Measurements from ENCODE around the gene TBL3. TPM values are rescaled to one million over a fixed set of nuclear protein-coding genes. Genes with fewer than 3 reads are reported as not detected.

TBL3 gene
- total and polyA plus RNA-seq, 2 of the 8 experiments (the other 6 are each of a cell fraction or from before 2014, with no cell fraction given) = 65.8 to 137 TPM

DNA sequence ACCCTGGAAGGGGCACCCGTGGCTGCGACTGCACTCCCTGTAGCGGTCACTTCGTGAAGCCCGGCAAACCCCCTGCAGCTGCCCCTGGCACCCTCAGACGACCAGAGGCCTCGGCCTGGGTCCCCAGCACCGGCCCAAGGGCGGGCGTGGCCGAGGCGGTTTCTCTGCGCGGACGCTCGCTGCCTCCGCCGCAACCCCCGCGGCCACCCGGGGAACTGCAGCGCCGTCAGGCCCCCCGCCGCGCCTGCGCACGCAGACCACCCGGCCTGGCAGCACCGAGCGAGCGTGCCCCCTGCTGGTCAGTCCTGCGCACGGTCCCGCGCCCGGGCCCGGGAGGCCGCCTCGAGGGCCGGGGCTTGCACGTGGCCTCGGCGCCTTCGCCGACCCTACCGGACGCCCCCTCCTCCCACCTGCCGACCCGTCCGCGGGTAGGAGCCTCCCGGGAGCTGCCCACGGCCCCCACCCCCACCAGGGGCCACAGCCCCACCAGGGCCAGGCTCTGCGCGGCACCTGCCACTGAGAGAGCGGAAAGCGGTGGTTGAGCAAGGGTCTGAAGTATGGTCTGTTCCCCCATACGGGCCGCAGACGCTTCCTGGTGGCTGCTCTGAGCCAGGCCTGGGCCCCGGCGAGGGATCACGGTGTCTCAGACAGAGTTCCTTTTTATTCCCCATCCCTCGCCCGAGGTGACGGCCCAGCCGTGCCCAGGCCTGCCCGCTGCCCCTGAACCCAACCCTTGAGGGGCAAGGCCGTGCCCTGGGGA, 42.1 kb upstream of the TBL3 start (continued):
- TF ChIP-seq SIRT6 (IDR thresholded peaks at IDR 0.05; ENCODE audit: low read length) = no peak
- TF ChIP-seq, protein P1, sequence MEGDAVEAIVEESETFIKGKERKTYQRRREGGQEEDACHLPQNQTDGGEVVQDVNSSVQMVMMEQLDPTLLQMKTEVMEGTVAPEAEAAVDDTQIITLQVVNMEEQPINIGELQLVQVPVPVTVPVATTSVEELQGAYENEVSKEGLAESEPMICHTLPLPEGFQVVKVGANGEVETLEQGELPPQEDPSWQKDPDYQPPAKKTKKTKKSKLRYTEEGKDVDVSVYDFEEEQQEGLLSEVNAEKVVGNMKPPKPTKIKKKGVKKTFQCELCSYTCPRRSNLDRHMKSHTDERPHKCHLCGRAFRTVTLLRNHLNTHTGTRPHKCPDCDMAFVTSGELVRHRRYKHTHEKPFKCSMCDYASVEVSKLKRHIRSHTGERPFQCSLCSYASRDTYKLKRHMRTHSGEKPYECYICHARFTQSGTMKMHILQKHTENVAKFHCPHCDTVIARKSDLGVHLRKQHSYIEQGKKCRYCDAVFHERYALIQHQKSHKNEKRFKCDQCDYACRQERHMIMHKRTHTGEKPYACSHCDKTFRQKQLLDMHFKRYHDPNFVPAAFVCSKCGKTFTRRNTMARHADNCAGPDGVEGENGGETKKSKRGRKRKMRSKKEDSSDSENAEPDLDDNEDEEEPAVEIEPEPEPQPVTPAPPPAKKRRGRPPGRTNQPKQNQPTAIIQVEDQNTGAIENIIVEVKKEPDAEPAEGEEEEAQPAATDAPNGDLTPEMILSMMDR (IDR thresholded peaks at IDR 0.05; ENCODE audit: control extremely low read depth in 1 of 3, insufficient read depth in 1 of 3, low read depth in 1 of 3, low read length in 3 of 3) = peak; percentile 87 to 99 (median 89)
- 0 out of 2 replicates have a peak, but pooled peaks have one; percentile 26 for TF ChIP-seq TAF1 (IDR thresholded peaks at IDR 0.05; ENCODE audit: low read depth, low read length)
- no peak for TF ChIP-seq SAP30 (IDR thresholded peaks at IDR 0.05; ENCODE audit: insufficient read depth, insufficient replicate concordance, low read length)
- peak; percentile 31 to 95; a peak in 2 of 4 replicates for TF ChIP-seq HDAC2 (IDR thresholded peaks at IDR 0.05; ENCODE audit: borderline replicate concordance in 1 of 2, low read depth in 2 of 2, low read length in 2 of 2)
- no peak for TF ChIP-seq BACH1 (IDR thresholded peaks at IDR 0.05; ENCODE audit: low read length)
- TF ChIP-seq KDM1A (IDR thresholded peaks at IDR 0.05; ENCODE audit: borderline replicate concordance, low read length) = peak; percentile 82; the same call in 1 of the 2 replicates
- peak in 1 of 2 experiments; percentile 60; a peak in 1 of 3 replicates for TF ChIP-seq EP300 (IDR thresholded peaks at IDR 0.05; ENCODE audit: borderline replicate concordance in 1 of 2, low read depth in 2 of 2, low read length in 2 of 2)
- peak; percentile 22; the same call in 1 of the 2 replicates for TF ChIP-seq RBBP5 (IDR thresholded peaks at IDR 0.05; ENCODE audit: borderline replicate concordance, low read depth, low read length)
- TF ChIP-seq NRF1 (IDR thresholded peaks at IDR 0.05; ENCODE audit: low read depth, low read length) = peak; percentile 56
- TF ChIP-seq, protein P2, sequence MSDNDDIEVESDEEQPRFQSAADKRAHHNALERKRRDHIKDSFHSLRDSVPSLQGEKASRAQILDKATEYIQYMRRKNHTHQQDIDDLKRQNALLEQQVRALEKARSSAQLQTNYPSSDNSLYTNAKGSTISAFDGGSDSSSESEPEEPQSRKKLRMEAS (IDR thresholded peaks at IDR 0.05) = peak; percentile 100
- no peak for TF ChIP-seq BRCA1 (IDR thresholded peaks at IDR 0.05; ENCODE audit: low read depth, low read length)
- TF ChIP-seq FOSL1 (IDR thresholded peaks at IDR 0.05; ENCODE audit: insufficient read depth, low read depth, low read length) = no peak
- TF ChIP-seq, protein P3, sequence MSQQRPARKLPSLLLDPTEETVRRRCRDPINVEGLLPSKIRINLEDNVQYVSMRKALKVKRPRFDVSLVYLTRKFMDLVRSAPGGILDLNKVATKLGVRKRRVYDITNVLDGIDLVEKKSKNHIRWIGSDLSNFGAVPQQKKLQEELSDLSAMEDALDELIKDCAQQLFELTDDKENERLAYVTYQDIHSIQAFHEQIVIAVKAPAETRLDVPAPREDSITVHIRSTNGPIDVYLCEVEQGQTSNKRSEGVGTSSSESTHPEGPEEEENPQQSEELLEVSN (IDR thresholded peaks at IDR 0.05) = peak; percentile 99
- 0 out of 4 replicates have a peak, but pooled peaks of 1 of the 2 experiments have one; percentile 43 for TF ChIP-seq SIN3A (conservative IDR thresholded peaks at IDR 0.05 in 1 of 2, IDR thresholded peaks at IDR 0.05 in 1 of 2; ENCODE audit: low read depth in 1 of 2, low read length in 2 of 2)
- TF ChIP-seq TEAD4 (IDR thresholded peaks at IDR 0.05; ENCODE audit: low read depth, low read length) = peak; percentile 28; the same call in 1 of the 2 replicates
- no peak for TF ChIP-seq KDM5A (IDR thresholded peaks at IDR 0.05; ENCODE audit: low read length)
- TF ChIP-seq RFX5 (IDR thresholded peaks at IDR 0.05; ENCODE audit: borderline replicate concordance, low read depth, low read length) = no peak
- TF ChIP-seq CBX5 (IDR thresholded peaks at IDR 0.05; ENCODE audit: low read depth, low read length) = no peak

Measured in H1 (cell line).